HG03575 (cell line): ENCODE results near the gene STIM1.
"Not testable (repeated sequence)": the region's sequence is repeated elsewhere in the genome, so short reads cannot be mapped to it uniquely, and the experiment has no call there.

ENCODE experiments used
- ATAC-seq: cut with Tn5 transposase; IDR thresholded peaks from one replicate; pipeline ENCODE4 v1.9.1; 2021; ENCODE audit not compliant: unreplicated experiment, insufficient number of reproducible peaks, low FRiP score; ENCODE audit errors: extremely low read depth

The STIM1 gene

DNA sequence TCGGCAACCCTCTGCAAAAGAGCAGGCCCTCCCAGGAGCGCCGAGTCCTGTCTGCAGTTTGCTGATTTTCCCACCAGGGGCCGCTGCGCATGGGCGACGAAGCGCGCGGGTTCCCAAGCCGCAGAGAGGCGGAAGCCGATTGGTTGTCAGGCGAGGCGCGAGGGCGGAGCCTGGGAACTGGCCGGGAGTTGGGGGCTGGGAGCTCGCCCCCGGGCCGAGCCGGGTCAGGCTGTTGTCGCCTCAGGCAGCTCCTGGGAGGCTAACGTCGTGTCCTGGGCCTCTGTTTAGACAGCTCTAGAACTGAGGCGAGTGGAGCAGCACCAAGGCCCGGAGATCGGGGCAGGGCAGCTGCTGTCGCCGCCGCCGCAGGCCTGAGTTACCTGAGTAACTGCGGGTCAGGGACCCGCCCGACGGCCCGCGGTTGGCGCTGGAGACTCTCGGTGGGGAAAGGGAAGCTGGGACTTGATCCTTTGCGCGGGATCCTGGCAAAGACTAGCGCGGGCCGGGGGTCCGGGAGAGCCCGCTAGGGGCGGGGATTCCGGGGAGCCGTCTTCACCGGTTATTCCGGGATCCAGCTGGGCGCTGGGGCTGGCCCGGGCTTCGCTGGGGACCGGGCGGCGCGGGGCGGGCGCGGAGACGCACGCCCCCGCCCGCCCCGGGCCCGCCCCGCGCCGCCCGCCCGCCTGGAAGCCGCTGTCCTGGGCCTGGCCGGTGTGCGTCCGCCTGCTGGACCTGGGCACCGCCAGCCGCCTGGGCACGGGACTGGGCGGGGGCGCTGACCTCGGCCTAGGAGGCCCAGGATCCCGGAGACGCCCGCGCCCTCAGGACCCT lies at the start of gene STIM1:
STIM1 (plus strand) TSS at position 688 of the 831 bp plus-strand sequence. CDS start 607 bp downstream, outside the sequence.
- ATAC-seq = peak; percentile 24

DNA sequence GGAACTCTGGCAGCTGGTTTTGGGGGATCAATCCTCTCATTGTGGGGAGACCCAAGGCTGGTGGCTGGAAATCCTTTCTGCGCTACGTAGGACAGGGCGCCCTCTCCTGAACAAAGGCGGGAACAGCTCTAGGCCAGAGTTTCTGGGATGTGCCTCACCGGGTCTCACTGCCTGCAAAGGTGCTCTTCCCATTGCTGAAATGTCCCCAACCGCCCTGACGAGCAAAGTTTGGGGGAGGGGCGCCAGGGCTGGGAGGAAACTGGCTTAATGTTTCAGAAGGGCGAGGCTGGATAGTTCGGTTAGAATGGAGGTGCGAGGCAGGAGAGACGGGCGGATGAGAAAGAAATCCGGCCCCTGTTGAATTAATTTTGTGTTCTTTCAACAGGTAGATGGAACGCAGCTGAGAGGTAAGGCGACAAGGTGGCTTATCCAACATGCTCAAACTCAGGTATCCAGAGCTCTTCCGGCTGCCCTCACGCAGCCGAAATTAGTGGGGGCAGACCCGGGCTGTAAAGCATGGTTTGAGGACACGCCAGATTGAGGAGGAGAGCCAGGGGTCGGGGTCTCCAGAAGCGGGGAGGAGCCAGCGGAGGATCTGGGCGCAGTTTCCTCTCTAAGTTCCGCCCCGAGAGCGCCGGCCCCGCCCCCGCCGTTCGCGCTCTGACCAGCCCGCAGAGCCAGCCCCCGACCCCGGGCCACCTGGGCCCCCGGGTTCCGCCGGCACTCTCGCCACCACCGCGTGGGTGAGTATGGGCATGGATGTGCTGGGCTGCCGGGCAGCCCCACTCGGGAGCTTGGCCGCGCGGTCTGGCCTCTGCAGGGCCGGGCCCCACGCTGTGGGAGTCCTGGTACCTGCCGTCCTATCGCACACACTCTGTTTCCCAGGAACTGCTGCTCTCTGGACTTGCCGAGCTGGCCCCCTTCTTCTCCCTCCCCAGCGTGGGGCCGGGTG lies 47.3 kb upstream of the STIM1 start, which contains the start of gene PGAP2:
PGAP2 (plus strand) TSS at position 652 of the 952 bp plus-strand sequence. CDS start 2,700 bp downstream, outside the sequence.
- ATAC-seq = no peak

DNA sequence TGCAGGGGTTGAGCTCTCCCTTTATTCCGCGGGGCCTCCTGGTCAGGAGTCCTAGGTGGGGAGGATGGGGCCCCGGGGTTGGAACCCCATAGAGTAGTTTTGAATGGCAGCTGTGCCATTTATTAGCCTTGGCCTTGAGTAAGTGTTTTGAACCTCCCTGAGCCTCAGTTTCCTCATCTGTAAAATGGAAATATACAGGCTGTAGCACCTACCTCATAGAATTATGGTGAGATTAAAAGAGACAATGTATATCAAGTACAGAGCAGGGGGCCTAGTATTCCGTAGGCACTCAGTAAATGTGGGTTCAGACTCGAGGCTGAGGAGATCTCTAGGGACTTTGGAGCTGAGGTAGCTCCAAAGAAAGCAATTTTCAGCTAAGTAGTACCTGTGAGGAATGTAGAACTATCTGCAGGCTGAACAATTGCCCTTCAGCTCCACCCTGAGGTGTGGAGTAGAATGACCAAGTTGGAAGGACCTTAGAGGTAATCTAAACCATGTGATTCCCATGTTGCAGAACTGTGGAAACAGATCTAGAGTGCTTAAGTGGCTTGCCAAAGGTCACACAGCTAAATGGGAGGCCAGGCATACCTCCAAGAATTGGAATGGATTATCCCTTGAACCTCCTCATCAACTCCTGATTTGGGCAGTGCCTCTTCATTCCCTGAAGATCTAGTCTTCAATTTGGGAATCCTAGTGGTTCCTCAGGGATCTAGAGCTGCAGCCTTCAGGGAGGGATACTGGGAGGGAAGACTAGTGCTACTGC lies 46.4 kb upstream of the STIM1 start:
- peak; percentile 80 for ATAC-seq

DNA sequence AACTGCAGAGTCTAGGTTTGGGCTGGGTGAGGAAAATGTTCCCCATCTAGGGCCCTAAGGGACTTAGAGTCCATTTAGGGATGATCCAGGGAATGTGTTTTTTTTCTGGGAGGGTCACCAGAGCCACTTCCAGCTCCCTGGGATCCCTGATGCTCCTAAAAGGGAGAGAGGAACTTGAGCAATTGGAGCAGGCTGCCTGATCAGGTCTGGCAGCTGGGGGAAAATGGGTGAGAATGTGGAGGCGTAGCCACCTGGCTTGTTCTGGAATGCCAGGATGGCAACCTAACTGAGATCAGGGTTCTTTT lies 45.9 kb upstream of the STIM1 start:
- no peak for ATAC-seq

DNA sequence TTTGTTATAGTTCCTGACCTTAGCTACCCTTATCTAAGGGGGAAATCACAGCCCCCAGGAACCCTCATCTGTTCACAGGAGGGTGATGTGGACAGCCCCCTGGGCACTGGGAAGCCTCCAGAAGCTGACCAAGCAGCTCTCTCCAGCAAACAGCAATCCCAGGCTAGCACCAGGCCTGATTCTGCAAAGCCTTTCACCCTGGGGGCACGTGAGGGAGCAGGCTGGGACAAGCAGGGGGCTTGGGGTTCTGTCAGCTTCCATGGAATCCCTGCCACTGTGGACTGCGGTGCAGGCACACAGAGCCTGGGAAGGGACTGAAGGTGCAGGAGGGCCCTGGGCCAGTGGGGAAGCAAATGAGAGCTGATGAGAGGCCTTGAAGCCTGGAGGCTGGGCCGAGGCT lies 45.0 kb upstream of the STIM1 start:
- no peak for ATAC-seq

DNA sequence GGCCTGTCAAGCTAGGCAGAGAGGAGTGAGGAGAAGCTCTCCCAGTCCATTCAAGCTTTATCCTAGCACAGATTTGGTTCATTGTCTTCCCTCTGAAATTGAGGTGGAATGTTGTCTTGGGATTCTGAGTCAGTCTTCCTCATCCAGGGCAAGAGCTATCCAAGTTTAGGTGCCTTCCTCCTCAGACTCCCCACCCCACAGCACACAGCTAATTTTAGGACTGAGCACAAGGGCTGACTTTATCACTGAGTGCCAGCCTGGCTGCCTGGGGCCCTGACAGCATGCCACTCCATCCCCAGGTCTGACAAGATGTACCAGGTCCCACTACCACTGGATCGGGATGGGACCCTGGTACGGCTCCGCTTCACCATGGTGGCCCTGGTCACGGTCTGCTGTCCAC lies 44.5 kb upstream of the STIM1 start:
- ATAC-seq = no peak

DNA sequence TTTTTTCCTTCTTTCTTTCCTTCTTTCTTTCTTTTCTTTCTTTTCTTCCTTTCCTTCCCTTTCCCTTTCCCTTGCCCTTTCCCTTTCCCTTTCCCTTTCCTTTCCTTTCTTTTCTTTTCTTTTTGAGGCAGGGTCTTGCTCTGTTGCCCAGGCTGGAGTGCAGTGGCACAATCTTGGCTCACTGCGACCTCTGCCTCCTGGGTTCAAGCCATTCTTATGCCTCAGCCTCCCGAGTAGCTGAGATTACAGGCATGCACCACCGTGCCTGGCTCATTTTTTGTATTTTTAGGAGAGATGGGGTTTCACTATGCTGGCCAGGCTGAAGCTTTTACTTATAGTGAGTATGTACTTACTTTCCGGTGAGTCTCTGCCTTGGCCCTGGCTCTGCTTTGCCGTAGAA lies 40.6 kb upstream of the STIM1 start:
- not testable (repeated sequence) for ATAC-seq

DNA sequence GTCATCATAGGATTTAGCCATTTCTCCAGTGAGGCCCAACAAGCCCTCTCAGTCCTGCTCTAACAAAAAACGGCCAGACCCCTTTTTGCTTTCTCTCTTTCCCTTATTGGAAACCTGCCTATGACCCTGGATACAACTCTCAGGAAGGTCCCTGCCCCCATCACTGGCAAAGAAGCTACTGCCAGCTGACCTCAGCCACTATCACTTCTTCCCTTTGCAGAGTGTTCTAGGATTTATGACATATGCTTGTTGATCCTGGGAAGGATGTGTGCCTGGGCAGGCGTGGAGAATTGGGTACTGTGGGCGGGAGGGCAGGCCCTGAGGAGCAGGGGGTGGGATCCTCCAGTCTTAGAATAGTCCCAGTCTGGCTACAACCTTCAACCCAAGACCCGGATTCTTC lies 39.6 kb upstream of the STIM1 start:
- no peak for ATAC-seq

DNA sequence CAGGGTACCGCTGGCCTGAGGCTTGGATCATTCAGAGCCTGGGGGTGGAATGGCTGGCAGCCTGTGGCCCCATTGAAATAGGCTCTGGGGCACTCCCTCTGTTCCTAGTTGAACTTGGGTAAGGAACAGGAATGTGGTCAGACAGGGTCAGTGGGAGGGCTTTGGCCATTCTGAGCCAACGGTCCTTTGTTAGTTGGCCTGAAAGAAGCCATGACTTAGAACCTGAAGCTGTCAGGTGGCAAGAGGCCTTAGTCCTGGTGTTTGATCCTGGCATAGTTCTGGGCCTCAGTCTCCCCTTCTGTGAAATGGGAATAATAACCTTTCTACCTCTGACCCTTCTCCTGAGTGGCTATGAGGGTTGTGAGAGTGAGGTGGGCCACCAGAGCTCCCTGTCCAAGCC lies 38.8 kb upstream of the STIM1 start:
- no peak for ATAC-seq

DNA sequence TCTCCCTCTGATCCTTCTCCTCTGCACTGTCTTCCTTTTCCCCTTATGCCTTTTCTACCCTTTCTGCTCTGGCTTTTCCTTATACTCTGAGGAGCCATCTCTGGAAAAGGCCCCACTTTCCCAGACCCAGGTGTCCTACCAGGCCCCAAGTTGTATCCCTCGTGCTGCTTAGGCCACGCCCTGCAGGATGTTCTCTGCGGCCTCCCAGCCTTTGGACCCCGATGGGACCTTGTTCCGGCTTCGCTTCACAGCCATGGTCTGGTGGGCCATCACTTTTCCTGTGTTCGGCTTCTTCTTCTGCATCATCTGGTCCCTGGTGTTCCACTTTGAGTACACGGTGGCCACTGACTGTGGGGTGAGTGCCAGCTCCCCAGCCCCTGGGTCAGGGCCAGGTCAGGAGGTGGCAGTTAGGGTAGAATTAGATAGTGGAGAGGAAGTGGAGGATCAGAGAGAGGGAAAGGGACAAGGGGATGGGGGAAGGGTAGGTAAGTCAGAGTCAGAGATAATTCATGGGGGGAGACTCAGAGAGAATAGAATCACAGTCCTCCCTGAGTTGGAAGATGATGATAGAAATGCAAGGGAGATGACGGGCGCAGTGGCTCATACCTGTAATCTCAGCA lies 38.2 kb upstream of the STIM1 start:
- no peak for ATAC-seq

DNA sequence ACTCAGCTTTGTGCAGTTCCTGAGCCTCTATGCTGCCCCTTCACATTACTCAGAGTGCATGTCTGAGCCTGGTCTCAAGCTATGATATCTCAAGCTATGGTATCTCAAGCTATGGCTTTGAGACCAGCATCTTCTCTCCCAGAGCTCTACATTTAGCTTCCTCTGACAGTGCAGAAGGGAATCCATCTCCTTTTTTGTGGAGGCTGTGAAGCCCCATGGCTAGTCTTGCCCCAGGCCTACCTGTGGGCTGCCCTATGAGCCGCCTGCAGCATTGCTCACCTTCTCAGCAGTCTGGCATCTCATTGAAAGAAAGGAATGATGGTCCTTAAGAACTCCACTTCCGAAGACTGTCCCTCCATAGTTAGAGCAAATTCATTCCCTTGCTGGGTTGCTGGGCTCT lies 34.5 kb upstream of the STIM1 start:
- no peak for ATAC-seq

DNA sequence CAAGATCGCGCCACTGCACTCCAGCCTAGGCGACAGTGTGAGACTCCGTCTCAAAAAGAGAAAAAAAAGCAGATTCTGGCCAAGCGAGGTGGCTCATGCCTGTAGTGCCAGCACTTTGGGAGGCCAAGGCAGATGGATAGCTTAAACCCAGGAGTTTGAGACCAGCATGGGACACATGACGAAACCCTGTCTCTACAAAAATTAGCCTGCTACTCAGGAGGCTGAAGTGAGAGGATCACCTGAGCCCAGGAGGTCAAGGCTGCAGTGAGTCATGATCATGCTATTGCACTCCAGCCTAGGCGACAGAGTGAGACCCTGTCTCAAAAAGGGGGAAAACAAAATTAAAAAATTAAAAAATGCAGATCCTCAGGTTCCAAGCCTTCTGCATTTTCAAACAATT lies 33.2 kb upstream of the STIM1 start:
- no peak for ATAC-seq

DNA sequence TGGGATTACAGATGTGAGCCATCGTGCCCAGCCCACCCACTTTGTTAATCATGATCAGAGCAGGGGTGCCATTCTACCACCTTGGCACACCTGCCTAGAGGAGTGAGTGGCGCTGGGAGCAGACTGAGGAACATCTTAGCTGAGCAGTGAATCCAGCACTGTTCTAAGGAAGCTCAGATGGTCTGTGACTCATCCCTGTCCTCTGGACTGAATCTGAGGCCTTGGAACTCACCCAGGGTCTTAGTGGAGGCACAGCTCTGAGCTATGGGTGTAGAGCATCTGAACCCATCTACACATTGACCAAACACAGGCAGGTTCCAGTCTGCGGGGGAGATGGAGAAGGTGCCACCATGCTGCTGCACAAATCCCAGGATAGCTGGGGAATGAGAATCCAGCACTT lies 32.2 kb upstream of the STIM1 start:
- no peak for ATAC-seq

DNA sequence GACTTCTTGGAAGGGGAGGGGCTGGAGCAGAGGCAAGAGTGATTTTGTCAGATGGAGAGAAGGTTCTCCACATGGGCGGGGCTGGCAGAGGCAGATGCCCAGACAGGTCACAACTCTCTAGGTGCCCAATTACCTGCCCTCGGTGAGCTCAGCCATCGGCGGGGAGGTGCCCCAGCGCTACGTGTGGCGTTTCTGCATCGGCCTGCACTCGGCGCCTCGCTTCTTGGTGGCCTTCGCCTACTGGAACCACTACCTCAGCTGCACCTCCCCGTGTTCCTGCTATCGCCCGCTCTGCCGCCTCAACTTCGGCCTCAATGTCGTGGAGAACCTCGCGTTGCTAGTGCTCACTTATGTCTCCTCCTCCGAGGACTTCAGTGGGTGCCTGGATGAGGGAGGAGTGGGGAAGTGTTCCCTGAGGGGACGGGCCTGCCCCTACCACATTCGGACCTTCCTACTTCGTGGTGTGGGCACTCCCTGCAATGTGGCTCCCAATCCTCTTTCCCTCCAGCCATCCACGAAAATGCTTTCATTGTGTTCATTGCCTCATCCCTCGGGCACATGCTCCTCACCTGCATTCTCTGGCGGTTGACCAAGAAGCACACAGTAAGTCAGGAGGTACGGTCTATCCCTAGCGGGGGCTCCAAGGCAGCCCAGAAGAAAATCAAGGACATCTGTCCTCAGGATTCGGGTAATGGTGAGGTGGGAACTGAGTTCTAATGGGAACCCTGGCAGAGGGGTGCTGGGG lies 31.5 kb upstream of the STIM1 start:
- ATAC-seq = no peak

DNA sequence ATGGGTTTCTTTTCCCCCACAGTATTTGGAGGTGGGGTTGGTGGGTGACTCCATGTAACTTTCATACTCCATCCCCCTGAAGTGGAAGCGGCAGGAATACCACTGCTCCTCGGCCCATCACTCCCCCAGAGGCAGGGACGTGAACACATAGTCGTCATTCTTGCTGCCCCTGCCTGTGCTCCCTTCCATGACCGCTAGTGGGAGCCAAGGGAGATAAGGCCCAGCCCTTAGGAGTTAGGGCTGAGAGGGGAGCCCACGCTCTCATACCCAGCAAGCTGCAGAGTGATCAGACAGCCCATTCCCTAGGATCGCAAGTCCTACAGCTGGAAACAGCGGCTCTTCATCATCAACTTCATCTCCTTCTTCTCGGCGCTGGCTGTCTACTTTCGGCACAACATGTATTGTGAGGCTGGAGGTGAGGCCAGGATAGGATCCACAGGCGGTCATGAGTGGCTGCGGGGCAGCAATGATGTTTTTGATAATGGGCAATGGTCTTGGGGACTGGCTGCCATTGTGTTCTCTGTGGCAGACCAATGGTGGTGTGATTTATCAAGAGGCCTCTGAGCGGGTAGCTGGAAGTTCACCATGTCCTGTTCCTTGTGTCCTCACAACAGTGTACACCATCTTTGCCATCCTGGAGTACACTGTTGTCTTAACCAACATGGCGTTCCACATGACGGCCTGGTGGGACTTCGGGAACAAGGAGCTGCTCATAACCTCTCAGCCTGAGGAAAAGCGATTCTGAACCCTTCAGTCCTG lies 30.6 kb upstream of the STIM1 start:
- ATAC-seq = no peak

DNA sequence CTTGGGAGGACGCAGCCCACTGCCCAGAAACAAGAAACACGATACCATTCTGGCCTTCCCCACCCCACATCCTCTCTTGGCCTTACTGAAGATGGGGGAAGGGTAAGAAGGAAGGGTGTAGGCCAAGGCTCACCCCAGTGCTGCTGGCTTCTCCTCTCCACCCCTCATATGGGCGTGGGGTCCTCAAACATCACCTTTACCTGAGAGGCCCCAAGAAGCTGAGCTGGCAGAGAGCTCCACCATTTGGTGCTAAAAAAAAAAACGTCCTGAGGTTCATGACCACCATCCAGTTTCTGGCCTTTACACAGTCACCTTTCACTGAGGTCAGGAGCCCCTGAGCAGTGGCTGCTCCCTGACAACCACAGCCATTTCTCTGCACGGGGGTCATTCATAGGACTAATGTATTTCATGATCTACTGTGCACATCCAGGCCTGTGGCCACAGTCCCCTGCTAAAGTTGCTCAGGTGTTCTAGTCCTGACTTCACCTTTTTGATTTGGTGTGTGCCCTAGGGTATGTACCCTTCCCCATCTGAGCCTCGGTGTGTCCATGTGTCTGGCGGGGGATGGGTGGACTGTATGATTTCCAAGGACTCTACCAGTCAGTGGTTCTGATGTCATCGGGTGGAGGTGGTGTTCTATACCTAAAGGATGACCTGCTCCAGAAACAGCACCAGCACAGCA lies 29.9 kb upstream of the STIM1 start:
- no peak for ATAC-seq

DNA sequence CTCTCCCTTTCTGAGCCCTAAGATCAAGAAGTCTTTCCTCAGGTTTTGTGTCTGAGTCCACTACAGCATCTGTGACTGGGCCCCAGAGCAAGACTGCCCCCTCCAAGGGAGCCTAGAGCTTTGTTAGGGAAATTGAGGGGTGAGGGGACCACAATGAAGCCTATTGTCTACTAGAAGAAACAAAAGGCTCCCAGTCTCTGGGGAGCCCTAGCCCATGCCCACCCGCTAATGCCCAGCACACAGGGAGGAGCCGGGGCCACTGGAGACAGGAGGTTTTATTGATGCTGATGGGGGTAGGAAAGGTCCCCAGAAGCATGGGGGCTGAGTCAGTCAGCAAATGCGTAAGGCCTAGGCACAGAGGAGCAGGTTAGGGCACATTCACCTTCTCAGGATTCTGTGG lies 28.7 kb upstream of the STIM1 start:
- ATAC-seq = no peak
